GM12878 (cell line): ENCODE measurements around the gene LIPM. TPM values are rescaled to one million over a fixed set of nuclear protein-coding genes. Genes with fewer than 3 reads are reported as not detected.

Experiments used
- CEBPZ ChIP-seq: fragments of 150-350 bp; IDR thresholded peaks from 2 replicates; pipeline ENCODE4 v1.6.1; 2016; ENCODE audit warnings: low read depth, low read length
- NR2C1 ChIP-seq: fragments of 450-650 bp; IDR thresholded peaks from 2 replicates; pipeline ENCODE4 v1.6.1; 2017; ENCODE audit warnings: antibody characterized with exemption, mild to moderate bottlenecking, moderate library complexity
- PAX8 ChIP-seq: fragments of 450-650 bp; IDR thresholded peaks from 2 replicates; pipeline ENCODE4 v1.6.1; 2017; ENCODE audit warnings: mild to moderate bottlenecking, moderate library complexity
- PBX3 ChIP-seq: IDR thresholded peaks from 2 replicates; pipeline ENCODE4 v1.6.1; 2011; ENCODE audit warnings: mild to moderate bottlenecking, low read depth, low read length, moderate library complexity; ENCODE audit not compliant: insufficient replicate concordance
- SRF ChIP-seq, 2 experiments: IDR thresholded peaks; 2 replicates each; pipeline ENCODE4 v1.6.1; 2011; ENCODE audit warnings: low read depth in 2 of 2, low read length in 2 of 2, mild to moderate bottlenecking in 1 of 2, moderate library complexity in 1 of 2
- TBL1XR1 ChIP-seq: IDR thresholded peaks from 2 replicates; pipeline ENCODE4 v1.6.1; 2012; ENCODE audit warnings: low read depth, low read length, improper control_type of control experiment
- polyA plus RNA-seq, 11 experiments: library from polyadenylated mRNA; depleted of rRNA in 4 of 11; unstranded in 6 of 11; stranded (reverse) in 5 of 11; fragments of >200 nt; fragmentation: Nextera tagmentation in 4 of 11; fragmentation: Illumina TruSeq in 1 of 11; extraction: Ambion mirVana in 4 of 11; extraction: Trizol in 1 of 11; gene quantifications; 1 replicate in 1 of 11; 2 replicates in 10 of 11; pipeline versions ENCODE4 v1.2.1 to v1.2.3, GENCODE V29; 2011 to 2016; ENCODE audit warnings: inconsistent platforms in 2 of 11, missing spikeins in 2 of 11, low read depth in 1 of 11
- total RNA-seq, 4 experiments: library from RNA; depleted of rRNA in 3 of 4; stranded (reverse); fragments of >200 nt in 3 of 4; fragmentation: Illumina TruSeq in 1 of 4; extraction: Trizol in 1 of 4; gene quantifications; 2 replicates each; pipeline versions ENCODE4 v1.2.1 to v1.2.3, GENCODE V29; 2013 to 2021

The LIPM gene
- total and polyA plus RNA-seq, 10 of the 15 experiments (the other 5 are each of a cell fraction or from before 2014, with no cell fraction given) = not detected

- TF ChIP-seq CEBPZ = no peak
- no peak for TF ChIP-seq PAX8
- no peak for TF ChIP-seq TBL1XR1
- no peak for TF ChIP-seq NR2C1
- TF ChIP-seq SRF (IDR thresholded peaks at IDR 0.05; ENCODE audit: low read depth in 2 of 2, low read length in 2 of 2) = no peak
- TF ChIP-seq PBX3 = no peak
- TF ChIP-seq, all 136 proteins: peak for 0
Observed at GRCh38 chr10:88841316-88842111, 39.0 kb downstream of the LIPM start (continued).
